HK-2 (cell line): Measurements from ENCODE around the gene MYO18A.

Source experiments
- DNase-seq: peaks from one replicate; pipeline ENCODE4 v3.0.0-alpha.2; 2018; ENCODE audit not compliant: unreplicated experiment

Gene MYO18A

DNA sequence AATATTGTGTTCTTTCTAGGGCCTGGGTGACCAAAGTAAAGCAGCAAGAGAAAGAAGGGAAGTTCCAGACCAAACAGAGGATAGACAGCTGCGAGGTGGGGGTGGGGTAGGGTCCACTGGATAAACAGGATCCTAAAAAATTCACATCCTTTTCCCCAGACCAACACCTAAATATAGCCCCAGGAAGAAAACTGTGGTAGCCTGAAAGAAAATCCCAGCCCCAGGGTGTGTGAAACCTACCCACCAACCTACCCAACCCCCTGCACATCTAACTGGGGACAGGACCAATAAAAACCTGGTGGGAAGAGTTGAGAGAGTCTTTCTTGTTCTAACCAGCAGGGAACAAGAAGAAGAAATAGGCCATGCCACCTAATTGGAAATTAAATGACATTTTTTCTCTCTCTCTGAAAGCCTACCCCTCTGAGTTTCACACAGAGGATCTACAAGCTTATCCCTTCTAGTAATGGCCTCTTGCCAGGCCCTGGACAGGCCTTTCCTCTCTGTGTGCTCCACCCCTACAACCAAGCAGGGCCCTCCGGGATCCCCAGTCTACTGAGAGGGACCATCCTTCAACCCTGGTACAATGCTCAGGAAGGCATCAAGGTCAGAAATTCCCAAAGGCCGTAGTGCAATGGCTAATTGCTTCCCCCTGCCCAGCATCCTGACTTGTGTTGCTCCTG lies 12.0 kb downstream of the MYO18A start:
- no peak for DNase-seq

GRCh38 chr17:29167393-29168078 lies 12.7 kb downstream of the MYO18A start:
- DNase-seq, result no peak

GRCh38 chr17:29166507-29166887 lies 13.7 kb downstream of the MYO18A start:
- no peak for DNase-seq

GRCh38 chr17:29165800-29166506 lies 14.2 kb downstream of the MYO18A start:
- no peak for DNase-seq

GRCh38 chr17:29165261-29165660 lies 14.9 kb downstream of the MYO18A start:
- DNase-seq, result no peak

DNA sequence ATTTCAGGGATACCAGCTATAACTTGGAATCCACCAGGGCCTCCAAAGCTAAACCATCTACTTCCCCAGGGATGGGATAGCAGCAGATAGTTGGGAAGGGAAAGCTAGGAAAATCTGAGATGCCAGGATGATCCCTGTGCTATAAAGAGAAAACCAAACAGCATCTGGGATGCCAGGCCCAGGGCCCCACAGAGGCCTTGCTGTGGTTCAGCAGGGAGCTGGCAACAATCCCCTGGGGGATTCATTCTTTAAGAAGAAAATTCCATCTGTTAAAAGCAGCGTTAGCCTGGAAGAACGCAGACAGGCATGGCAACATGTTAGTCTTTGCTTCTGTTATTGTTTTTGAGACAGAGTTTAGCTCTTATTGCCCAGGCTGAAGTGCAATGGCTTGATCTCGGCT lies 16.6 kb downstream of the MYO18A start:
- DNase-seq, result no peak

DNA sequence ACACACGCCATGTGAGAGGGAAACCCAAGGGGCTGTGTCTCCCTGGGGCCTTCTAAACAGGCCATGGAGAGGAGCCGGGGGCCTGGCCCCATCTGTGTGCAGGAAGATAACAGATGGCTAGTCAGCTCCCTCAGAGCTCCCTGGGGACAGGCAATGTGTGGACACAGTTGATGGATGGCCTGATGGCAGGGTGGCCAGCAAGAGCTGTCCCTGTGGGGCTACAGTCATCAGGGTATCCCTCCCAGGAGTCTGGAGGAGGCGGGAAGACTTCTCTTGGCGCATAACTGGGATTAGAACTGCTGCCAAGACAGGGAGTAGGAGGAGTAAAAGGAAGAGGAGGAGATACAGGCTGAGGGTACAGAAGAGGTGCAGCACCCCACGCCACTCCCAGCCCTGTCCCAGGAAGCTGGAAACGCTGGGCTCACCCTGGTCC lies 17.3 kb downstream of the MYO18A start:
- no peak for DNase-seq

DNA sequence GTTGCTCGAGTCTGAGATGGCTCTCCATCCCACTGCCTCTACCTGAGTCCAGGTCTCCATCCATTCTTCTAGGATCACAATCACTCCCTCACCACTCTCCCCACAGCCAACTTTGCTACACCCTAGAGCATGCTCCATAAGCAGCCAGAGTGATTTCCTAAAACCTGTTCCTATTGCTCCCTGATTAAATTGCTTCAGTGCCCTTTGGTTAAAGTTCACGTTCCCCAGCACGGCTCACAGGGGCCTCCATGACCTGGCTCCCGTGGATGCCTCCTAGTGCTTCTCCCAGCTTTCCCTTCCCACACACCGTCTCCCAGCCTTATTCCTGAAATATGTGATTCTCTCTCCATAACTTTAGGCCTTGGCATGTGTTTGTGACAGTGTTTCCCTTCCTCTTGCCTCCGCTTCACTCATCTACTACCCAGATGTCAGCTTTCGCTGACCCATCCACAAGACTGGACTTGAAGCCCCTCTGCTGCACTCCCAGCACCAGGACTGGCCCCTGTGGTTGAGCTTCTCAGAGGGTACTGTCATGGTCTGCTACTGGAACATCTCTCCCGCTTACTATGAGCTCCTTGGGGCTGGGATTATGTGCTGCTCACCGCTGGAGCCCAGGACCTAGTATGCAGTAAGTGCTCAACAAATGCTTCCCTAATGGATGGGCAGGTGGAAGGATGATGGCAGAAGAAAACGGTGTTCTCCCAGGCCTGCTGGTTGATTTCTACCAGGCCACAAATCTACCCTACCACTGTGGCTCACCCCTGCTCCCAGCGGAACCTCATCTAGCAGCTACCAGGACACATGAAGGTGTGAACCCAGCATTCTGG lies 17.9 kb downstream of the MYO18A start:
- DNase-seq, result no peak

- DNase-seq, result no peak
These were observed 19.9 kb downstream of the MYO18A start for GRCh38 chr17:29160253-29160652.

GRCh38 chr17:29159306-29159860 lies 20.8 kb downstream of the MYO18A start:
- no peak for DNase-seq

DNA sequence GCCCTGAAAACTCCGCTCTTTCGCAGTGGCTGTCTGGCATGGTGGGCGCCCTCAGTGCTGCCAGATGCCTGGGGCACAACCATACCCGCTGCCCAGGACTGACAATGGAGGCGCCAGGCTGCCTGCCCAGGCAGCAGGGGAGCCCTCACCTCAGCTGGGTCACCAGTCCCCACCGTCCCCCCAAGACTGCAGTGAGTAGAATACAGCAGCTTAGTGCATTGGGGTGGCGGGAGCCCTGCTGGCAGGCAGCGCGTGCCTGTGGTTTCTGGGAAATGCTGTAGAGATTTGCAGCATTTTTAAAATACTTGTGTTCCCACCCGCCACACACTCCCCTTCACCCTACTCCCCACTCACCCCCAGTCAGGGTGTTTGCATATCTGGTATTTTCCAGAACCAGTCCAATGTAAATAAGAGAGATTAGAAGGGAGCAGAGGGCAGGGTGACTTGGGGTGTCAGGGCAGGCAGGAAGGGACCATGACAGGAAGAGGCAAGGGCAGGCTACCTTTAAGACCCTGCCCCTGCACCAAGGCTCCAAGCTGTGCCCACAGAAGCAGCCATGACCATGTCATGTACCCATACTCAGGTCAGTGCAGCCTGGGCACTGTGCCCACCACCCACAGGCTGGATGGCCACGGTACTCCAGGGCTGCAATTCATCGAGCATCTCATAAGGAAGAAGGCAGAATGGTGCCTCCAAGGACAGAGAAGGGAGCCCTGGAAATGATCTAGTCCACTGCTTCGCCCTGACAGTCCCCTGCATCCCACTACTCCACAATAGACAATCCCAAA lies 21.5 kb downstream of the MYO18A start:
- DNase-seq, result no peak

GRCh38 chr17:29158096-29158487 lies 22.1 kb downstream of the MYO18A start:
- DNase-seq, result no peak

- DNase-seq, result no peak
These were observed 22.9 kb downstream of the MYO18A start for GRCh38 chr17:29157310-29157709.

GRCh38 chr17:29156781-29157180 lies 23.4 kb downstream of the MYO18A start:
- no peak for DNase-seq

GRCh38 chr17:29155966-29156338 lies 24.2 kb downstream of the MYO18A start:
- no peak for DNase-seq

DNA sequence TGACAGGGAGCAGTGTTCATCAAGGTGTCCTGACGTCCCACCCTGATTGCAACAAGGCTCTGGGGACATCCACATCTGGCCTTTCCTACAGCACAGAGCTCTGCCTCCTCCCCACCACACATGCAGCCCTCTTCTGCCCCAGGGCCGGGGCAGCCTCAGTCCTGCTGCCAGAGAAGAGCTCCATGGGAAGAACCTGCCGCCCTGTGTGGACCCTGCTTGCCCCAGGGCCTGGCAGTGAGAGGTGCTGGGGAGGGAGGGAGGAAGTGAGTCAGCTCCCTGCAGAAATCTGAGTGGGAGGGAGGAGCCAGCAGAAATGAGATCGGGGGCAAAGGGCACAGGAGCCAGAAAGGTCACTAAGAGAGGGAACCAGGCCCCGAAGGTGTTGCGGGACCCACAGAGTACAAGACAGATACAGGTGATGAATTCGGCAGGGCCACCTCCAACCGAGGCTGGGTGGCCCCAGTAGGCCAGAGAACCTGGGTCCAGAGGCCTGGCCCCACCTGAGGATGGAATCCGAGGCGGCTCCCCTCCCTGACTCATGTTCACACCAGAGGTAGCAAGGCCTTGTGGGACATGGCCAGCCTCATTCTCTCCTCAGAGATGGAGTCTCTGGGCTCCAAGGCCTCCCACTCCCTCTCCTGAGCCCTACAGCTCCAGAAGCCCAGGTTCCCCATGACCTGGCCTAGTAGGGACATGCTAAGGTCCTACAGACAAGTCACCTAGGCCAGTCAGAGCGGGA lies 24.8 kb downstream of the MYO18A start:
- peak; percentile 67 for DNase-seq

DNA sequence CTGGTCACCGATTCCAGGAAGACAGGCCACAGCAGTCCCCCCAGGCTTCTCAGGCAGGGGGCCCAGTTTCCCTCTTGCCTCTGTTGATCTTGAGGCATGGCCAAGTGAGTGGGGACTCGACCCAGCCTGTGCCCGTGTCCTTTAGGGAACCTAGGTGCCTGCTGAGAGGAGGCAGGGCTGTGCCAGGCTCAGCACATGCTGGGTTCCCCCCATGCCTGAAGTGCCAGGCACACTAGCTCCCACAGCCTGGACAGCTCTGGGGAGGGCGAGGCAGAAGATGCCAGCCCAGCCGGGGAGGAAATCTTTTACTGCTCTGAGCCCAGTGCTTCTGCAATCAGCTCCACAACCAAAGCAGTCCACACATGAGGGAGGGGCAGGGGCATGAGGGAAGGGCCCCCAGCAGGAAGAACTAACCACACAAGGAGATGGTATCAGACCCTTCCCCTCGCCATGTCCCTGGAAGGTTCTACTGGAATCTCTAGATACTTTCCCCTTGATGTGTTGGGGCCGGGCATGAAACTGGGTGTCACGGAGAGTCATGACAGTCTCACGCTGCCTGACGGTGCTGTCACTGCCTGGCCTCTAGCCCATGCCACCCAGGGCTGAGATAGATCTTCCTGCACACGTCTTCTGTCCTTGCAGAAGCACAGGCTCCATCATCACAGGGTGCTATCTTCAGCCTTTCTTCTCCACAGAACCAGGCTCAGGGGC lies 25.5 kb downstream of the MYO18A start:
- no peak for DNase-seq

- DNase-seq, result no peak
These were observed 28.6 kb downstream of the MYO18A start for GRCh38 chr17:29151567-29151966.

- no peak for DNase-seq
These were observed 30.0 kb downstream of the MYO18A start for GRCh38 chr17:29150161-29150560.
